HG03159 (cell line): ENCODE results near the gene LSM14B.
"Not testable (repeated sequence)": the region's sequence is repeated elsewhere in the genome, so short reads cannot be mapped to it uniquely, and the experiment has no call there.

ENCODE experiments used
- ATAC-seq: cut with Tn5 transposase; IDR thresholded peaks from one replicate; pipeline ENCODE4 v1.9.1; 2021; ENCODE audit warnings: mild to moderate bottlenecking, moderate library complexity; ENCODE audit not compliant: unreplicated experiment

LSM14B gene

DNA sequence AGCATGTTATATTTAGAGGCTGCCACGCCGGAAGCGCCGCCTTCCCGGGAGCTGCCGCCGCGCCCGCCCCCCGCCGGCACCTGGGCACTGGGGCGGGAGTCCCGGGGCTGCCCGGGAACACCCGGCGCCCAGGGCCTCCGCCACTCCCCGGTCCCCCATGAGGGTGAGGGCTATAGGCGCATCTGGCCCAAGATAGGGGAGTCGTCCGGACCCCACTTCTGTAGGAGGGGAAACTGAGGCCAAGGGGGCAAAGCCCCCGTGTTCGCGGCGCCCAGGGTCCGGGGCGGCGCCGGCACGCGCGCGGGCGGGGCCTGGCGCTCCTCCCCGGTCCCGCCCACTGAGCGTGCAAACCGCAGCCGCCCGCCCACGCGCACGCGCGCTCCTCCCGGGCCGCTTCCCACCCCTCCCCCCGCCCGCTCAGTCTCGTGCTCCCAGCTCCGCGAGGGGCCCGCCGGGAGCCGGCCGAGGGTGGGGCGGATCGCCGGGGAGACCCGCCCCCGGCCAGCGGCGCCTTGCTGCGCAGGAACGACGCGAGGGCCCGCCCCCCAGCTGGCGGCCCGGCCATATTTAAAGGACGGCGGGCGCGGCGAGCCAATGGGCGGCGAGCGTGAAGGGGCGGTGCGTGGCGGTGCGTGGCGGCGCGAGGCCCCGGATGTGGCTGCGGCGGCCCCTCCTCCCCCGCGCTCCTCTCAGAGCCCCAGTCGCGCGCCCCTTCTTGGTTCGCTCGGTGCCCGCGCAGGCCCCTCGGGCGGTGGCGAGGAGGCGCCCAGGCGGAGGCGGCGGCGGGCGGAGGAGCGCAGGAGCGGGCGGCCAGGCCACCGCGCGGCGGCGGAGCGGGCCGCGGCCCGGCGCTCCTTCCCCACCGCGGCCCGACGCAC, at the start of gene LSM14B:
TSS of gene LSM14B (plus strand) at position 700 of the 878 bp plus-strand sequence. CDS start 192 bp downstream, outside the sequence.
- ATAC-seq = peak; percentile 78

- no peak for ATAC-seq
Observed at GRCh38 chr20:62073323-62073722, 49.0 kb upstream of the LSM14B start.

GRCh38 chr20:62079166-62079565, 43.1 kb upstream of the LSM14B start:
- no peak for ATAC-seq

DNA sequence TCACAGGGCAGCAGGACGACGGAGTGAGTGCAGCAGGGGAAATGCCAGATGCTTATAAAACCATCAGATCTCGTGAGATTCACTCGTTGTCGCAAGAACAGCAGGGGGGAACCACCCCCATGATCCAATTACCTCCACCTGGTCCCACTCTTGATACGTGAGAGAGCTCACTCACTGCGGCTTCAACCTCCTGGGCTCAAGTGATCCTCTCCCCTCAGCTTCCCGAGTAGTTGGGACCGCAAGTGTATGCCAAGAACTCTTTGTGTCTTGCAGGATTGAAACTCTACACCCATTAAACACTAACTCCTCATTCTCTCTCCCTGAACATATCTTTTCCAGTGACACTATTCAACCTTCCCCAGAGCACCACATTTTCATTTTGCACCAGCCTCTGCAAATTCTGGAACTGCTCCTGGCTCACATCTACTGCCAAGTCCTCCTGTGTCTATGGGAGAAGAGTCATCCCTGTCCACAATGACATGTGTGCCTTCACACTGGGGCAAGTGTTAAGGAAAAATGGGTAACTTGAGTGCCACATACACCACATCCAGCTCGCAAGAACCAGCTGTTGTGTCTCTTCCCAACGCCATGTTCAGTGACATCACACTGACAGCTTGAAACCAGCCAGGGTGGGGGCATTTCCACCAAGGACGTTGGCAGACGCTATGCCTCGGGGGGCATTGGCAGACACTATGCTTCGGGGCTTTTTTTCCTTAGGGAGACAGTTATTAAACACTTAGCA, 41.9 kb upstream of the LSM14B start:
- no peak for ATAC-seq

- ATAC-seq = no peak
Observed at GRCh38 chr20:62083312-62083711, 39.0 kb upstream of the LSM14B start.

DNA sequence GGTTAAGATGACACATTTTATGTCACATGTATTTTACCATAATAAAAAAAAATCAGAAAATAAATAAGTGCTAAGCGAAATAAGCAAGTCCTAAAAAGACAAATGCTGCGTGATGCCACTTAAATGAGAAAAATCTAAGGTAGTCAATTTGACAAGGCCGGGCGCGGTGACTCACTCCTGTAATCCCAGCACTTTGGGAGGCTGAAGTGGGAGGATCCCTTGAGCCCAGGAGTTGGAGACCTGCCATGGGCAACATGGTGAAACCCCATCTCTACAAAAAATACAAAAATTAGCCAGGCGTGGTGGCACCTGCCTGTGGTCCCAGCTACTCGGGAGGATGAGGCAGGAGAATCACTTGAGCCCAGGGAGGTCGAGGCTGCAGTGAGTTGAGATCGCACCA, 38.1 kb upstream of the LSM14B start:
- ATAC-seq = not testable (repeated sequence)

DNA sequence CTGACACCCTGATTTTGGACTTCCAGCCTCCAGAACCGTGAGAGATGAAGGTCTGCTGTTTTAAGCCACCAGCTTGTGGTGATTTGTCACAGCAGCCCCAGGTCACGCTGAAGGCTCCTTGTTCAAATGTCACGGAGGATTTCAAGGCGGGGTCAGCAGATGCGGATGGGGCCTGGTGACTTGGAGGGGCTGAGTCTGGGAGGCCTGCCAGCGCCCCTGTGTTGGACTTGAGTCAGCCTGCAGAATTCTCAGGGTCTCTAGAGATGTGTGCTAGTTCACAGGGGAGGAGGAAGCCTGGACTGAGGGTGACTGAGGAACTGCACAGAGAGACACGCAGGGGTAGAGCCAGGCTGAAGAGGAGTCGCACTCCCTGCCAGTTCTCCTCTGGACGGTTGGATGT, 37.1 kb upstream of the LSM14B start:
- no peak for ATAC-seq

DNA sequence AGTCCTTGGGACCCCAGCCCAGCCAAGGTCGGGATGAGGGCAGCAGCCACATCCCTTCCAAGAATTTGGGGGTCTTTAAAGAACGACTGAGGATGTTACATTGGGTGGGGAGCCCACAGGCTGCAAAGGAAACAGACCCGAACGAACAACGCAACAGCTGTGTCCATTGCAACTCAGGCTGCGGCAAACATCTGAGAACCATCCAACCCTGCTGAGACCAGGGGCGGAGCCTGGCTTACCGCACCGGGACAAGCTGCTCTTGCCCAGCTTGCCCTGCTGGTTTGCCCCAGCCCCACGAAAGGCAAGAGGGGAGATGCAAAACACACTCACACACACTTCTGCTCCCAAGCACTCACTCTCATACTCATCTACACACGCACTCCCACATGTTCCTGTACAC, 35.0 kb upstream of the LSM14B start:
- ATAC-seq = no peak

- no peak for ATAC-seq
Observed at GRCh38 chr20:62087632-62088031, 34.6 kb upstream of the LSM14B start.

GRCh38 chr20:62088258-62089127, 33.8 kb upstream of the LSM14B start:
- no peak for ATAC-seq

GRCh38 chr20:62089393-62089792, 32.9 kb upstream of the LSM14B start:
- no peak for ATAC-seq

DNA sequence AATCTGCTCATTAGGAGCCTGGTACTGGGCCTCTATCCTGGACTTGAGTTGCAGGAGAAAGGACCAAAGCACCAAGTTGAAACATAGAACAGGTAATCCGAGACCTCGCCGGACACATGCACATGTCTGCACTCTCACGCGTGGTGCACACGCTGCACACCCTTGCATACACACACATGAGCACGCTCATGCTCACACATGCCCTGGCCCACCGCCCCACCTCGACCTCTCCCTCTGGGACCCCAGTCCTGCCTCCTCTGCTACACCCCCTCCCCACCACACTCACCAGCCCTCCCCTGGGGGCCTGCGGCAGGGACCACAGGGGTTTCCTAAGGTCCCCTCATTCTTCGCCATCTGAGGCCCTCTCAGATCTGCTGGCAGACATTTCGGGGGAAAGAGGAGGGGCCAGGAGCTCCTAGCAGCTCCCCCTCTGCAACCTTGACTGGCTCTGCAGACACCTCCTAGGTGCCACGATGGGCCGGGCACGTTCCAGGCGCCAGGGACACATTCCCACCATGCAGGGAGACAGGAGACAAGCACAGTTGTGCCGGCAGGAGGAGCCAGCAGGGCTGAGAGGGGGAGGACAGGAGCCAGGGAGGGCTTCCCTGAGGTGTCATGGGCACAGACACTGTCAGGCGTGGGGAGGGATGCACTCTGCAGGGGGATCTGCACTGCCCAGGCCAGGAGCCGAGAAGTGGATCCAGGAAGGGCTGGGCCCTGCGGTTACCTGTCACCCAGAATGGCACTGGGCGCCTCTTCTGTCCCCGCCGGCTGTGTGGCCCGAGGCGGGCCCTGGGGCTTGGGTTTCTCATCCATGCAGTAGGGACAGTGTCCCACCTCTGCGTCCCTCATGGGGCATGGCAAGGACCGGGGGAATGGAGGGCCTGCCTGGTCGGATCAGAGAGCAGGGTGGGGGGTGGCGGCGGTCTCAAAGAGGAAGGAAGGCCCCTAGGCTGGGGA, 25.6 kb upstream of the LSM14B start:
- no peak for ATAC-seq

DNA sequence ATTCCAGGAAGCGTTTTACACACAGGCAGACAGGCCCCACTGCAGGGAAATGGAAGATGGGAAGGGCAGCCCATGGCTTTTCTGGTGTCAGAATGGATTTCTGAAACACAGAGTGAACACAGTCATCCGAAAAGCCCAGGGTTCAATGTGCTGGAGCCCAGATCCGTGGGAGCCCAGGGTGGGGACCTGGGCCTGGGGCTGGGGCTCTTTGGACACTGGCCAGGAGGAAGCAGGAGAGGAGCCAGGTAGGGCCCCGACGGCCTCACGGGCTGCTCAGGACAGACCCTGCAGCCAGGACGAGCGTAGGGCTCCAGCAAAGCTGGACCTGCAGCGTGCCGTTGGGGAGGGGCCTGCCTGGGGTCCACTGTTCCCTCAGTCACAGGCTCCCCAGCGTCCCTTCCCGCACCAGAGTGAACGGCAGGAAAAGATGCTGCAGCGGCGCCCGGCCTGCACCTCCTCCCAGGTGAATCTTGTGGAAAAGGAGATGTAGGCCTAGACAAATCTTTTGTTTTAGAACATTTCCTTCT, 24.3 kb upstream of the LSM14B start:
- ATAC-seq = no peak

GRCh38 chr20:62101078-62101477, 21.2 kb upstream of the LSM14B start:
- ATAC-seq = no peak

DNA sequence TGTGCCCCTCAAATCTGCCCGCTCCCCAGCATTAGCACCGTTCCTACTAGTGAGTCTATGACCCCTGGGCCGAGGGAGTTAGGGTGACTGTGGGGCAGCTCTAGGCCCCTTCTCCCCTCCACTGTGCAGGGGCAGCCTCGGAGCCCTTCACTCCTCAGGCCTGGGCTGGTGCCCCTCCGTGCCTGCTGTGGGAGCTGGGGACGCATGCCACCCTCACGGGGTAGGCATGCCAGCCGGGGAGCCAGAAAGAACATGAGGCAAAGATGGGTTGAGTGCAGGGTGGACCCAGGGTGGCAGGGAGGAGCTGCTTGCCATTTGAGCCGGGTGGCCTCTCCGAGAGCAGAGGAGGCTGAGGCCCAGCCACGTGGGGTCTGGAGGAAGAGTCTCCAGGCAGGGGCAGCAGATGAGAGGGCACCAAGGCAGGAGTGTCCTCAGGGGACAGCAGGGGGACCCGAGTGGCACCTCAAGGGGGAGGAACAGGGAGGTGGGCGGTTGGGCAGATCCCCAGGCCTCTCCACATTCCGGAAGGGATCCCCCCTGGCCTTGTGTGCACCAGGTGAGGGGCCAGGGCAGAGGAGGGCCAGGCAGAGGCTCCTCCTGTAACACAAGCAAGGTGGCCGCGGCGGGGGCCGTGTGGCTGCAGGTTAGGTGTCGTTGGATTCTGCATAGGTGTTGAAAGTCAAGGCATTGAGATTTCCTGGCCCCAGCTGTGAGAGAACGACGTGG, 18.6 kb upstream of the LSM14B start:
- no peak for ATAC-seq

DNA sequence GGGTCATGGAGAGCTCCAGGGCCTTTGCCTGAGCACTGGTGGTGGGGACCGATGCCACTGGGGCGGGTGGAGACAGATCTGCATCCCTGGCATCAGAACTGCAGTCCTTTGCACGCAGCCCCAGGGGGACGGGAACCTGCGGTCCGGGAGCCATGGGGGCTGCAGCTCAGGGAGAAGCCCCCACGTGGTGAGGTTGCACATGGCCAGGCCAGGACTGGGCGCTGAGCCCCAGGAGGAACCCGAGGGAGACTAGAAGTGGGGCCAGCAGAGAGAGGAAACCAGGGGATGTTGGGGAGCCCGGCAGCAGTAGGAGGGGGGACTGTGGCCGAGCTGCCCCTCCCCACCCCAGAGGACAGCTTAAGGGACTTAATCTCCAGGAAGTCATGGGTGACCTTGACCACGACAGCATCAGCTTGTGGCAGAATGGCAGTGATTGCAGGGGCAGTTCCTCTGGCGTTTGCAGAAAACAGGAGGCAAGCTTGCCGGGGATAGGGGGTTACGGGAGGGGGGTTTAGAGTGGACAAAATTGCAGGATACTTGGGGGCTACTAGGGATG, 18.0 kb upstream of the LSM14B start:
- ATAC-seq = no peak

GRCh38 chr20:62104791-62105345, 17.4 kb upstream of the LSM14B start:
- ATAC-seq = no peak

GRCh38 chr20:62105592-62105991, 16.7 kb upstream of the LSM14B start:
- no peak for ATAC-seq
